Measurements from ENCODE around the gene ILKAP.
A peak's percentile ranks its signal among the peaks of the same experiment; 100 is the strongest.

DNA sequence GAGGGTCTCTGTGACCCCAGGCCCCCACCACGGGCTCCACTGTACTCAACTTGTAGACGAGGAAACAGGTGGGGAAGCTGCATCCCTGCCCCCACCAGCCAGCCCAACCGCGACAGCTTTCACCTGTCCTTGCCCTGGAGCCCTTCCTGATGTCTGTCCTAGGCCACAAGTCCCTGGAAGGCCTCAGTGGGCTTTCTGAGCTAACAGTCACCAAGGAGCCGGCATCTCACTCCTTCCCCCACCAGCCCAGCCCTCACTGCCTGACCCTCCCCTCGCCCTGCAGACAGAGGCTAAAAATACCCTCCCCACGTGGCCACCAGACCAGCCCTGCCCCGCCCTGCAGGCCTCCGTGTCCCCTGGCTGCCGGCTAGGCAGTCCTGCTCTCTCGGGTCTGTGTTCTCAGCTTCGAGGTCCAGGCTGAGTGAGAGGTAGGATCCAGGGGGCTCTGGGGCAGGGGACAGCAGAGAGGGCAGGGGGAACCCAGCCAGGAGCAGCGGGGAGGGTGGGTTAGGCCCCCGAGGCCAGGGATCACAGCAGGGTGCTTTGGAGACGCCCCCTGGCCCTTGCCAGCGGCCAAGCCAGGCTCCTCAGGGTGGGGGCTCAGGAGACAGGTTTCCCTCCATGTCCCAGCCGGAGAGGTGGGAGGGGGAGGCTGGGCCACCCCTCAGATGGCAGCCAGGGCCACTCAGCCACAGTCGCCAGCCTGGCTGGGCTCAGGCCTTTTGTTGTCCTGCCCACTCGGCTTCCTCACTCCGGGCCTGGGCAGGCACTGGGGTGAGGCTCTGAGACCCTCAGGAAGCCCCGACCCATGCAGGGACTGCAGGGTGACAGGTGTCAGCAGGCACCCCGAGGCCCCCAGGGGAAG, 64.9 kb downstream of the ILKAP start, which contains the start of gene KLHL30:
- TF ChIP-seq, protein P1, sequence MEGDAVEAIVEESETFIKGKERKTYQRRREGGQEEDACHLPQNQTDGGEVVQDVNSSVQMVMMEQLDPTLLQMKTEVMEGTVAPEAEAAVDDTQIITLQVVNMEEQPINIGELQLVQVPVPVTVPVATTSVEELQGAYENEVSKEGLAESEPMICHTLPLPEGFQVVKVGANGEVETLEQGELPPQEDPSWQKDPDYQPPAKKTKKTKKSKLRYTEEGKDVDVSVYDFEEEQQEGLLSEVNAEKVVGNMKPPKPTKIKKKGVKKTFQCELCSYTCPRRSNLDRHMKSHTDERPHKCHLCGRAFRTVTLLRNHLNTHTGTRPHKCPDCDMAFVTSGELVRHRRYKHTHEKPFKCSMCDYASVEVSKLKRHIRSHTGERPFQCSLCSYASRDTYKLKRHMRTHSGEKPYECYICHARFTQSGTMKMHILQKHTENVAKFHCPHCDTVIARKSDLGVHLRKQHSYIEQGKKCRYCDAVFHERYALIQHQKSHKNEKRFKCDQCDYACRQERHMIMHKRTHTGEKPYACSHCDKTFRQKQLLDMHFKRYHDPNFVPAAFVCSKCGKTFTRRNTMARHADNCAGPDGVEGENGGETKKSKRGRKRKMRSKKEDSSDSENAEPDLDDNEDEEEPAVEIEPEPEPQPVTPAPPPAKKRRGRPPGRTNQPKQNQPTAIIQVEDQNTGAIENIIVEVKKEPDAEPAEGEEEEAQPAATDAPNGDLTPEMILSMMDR (IDR thresholded peaks at IDR 0.05) = no peak
- TF ChIP-seq EP300 (IDR thresholded peaks at IDR 0.05) (no peak), POLR2AphosphoS5 (IDR thresholded peaks at IDR 0.05) (peak; percentile 36 to 41)

All from esophagus muscularis mucosa (tissue), 4 donors.